Ascending aorta (tissue), 2 donors: ENCODE measurements around the gene HIF3A. TPM values are rescaled to one million over a fixed set of nuclear protein-coding genes. Genes with fewer than 3 reads are reported as not detected.
"Not testable (repeated sequence)": the region's sequence is repeated elsewhere in the genome, so short reads cannot be mapped to it uniquely, and the experiment has no call there.

Experiments used
- DNase-seq, 2 donors: peaks; one replicate each; pipeline ENCODE4 v3.0.0-alpha.2; 2019; ENCODE audit warnings: low spot score in 2 of 2
- H3K27ac ChIP-seq, 2 donors: fragments of 200-600 bp; sonication (generic); one replicate each; pipeline ENCODE4 v1.5.1; 2016 to 2017; ENCODE audit warnings: mild to moderate bottlenecking in 1 of 2
- H3K27me3 ChIP-seq: fragments of 200-600 bp; sonication (generic); one replicate; pipeline ENCODE4 v1.5.1; 2017
- H3K36me3 ChIP-seq, 2 donors: fragments of 200-600 bp; sonication (generic); one replicate each; pipeline ENCODE4 v1.5.1; 2016
- H3K4me1 ChIP-seq, 2 donors: fragments of 200-600 bp; sonication (generic); one replicate each; pipeline ENCODE4 v1.5.1; 2016 to 2017; ENCODE audit warnings: mild to moderate bottlenecking in 1 of 2
- H3K4me3 ChIP-seq, 2 donors: fragments of 200-600 bp; sonication (generic); one replicate each; pipeline ENCODE4 v1.5.1; 2016 to 2017; ENCODE audit warnings: mild to moderate bottlenecking in 1 of 2
- H3K9me3 ChIP-seq, 2 donors: fragments of 200-600 bp; sonication (generic); one replicate each; pipeline ENCODE4 v1.5.1; 2016
- intact Hi-C: fragments of 100-400 bp; cut with DNase I; formaldehyde crosslinking; loops from one replicate; pipeline ENCODE4 v1.15.1; 2023
- total RNA-seq: library from RNA; depleted of rRNA; stranded (reverse); fragments of >200 nt; gene quantifications from one replicate; pipeline ENCODE4 v1.1.0, GENCODE V29; 2016
- TF ChIP-seq, protein P1 (sequence below), 3 experiments: fragments of 200-600 bp in 2 of 3; fragments of 450-650 bp in 1 of 3; sonication (generic) in 2 of 3; IDR thresholded peaks; one replicate each; pipeline ENCODE4 v1.5.1; 2016 to 2019; ENCODE audit warnings: antibody characterized with exemption in 3 of 3, mild to moderate bottlenecking in 1 of 3, moderate library complexity in 1 of 3

Gene HIF3A
- total RNA-seq, 1 donor from 2014 or later, result 591 TPM

DNA sequence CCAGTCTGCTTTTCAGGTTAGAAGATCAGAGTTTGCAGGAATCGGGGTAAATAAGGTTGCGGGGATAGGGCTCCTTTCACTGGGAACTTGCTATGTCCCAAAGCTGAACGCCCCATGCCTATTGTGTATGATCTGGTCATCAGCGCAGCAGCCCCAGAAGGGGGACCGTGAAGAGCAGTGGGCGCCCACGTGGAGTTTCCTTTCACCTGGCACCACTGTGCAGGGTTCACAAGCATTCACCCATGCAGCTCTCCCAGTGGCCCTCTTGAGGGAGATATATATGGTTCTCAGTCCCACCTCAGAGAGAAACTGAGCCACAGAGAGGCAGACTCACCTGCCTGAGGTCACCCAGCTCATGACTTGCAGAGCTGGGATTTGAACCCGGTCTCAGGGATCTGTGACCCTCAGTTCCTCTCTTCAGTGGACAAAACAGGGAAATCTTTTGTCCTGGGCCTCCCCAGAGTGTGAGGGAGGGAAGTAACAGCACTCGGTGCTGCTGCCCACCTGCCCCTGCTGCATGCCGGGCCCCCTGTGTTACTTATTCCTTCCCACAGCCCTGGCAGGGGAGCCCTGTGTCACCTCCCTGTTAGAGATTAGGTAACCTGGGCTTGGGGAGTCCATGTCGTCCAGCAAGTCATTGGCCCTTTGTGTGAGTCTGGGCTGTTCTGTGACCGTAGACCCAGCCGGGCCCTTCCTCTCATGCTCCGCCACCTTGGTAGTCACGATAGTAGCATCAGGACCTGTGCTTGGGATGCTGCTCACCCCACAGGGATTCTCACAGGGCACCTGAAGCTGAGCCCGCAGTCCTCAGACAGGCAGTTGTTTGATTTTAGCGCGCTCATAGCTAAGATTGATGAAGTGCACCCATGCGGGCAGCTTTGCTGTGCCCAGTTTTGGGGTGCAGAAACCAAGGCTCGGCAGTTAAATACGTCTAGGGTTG is 78.0 kb downstream of the HIF3A start:
- intact Hi-C loops, result loop anchor here (5.0 kb wide), 1 partner anchor 78 kb away; the partner anchor contains the start of gene HIF3A
- peak overlapping the region; percentile 85 to 90 for H3K27ac ChIP-seq
- H3K36me3 ChIP-seq, result peaks cover 8 to 19% of the 10 kb centered on the region in 2 donors
- no peaks in the 10 kb centered on the region for H3K27me3 ChIP-seq
- peak in 1 of 2 donors; percentile 60 for DNase-seq
- TF ChIP-seq, protein P1, sequence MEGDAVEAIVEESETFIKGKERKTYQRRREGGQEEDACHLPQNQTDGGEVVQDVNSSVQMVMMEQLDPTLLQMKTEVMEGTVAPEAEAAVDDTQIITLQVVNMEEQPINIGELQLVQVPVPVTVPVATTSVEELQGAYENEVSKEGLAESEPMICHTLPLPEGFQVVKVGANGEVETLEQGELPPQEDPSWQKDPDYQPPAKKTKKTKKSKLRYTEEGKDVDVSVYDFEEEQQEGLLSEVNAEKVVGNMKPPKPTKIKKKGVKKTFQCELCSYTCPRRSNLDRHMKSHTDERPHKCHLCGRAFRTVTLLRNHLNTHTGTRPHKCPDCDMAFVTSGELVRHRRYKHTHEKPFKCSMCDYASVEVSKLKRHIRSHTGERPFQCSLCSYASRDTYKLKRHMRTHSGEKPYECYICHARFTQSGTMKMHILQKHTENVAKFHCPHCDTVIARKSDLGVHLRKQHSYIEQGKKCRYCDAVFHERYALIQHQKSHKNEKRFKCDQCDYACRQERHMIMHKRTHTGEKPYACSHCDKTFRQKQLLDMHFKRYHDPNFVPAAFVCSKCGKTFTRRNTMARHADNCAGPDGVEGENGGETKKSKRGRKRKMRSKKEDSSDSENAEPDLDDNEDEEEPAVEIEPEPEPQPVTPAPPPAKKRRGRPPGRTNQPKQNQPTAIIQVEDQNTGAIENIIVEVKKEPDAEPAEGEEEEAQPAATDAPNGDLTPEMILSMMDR (IDR thresholded peaks at IDR 0.05), result no peak
- H3K4me1 ChIP-seq, result peaks cover 10 to 43% of the 10 kb centered on the region in 2 donors
- no peaks in the 10 kb centered on the region for H3K9me3 ChIP-seq
- H3K4me3 ChIP-seq, result no peak overlapping the region

DNA sequence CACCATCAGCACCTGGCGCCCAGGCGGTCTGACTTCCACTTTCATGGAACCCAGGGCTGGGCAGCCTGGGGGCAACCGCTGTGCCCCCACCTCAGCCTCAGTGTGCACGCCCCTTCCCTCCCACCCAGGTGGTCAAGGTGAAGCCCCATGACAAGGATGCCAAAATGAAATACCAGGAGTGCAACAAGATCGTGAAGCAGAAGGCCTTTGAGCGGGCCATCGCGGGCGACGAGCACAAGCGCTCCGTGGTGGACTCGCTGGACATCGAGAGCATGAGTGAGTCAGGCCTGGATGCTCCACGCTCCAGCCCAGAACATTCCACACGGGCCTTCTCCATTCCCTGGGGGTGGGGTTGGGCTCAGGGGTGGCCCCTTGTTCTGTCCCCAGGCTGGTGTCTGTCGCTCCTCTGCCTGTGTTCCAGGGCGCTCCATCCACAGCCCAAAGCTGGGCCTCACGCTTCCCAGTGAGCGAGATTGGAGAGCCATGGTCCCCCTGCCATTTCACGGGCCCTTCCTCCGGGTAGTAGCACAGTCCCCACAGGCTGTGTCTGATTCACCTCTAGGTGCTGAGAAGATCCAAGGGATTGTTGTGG is 78.7 kb downstream of the HIF3A start:
- peaks cover 10 to 47% of the 10 kb centered on the region in 2 donors for H3K4me1 ChIP-seq
- H3K27me3 ChIP-seq, H3K4me3 ChIP-seq, H3K9me3 ChIP-seq: not testable (repeated sequence)
- peaks cover 8 to 27% of the 10 kb centered on the region in 2 donors for H3K36me3 ChIP-seq
- H3K27ac ChIP-seq, result peak overlapping the region; percentile 76 to 85
- intact Hi-C loops, result loop anchor here (5.0 kb wide), 1 partner anchor 78 kb away; the partner anchor contains the start of gene HIF3A
- peak in 1 of 2 donors; percentile 56 for DNase-seq

DNA sequence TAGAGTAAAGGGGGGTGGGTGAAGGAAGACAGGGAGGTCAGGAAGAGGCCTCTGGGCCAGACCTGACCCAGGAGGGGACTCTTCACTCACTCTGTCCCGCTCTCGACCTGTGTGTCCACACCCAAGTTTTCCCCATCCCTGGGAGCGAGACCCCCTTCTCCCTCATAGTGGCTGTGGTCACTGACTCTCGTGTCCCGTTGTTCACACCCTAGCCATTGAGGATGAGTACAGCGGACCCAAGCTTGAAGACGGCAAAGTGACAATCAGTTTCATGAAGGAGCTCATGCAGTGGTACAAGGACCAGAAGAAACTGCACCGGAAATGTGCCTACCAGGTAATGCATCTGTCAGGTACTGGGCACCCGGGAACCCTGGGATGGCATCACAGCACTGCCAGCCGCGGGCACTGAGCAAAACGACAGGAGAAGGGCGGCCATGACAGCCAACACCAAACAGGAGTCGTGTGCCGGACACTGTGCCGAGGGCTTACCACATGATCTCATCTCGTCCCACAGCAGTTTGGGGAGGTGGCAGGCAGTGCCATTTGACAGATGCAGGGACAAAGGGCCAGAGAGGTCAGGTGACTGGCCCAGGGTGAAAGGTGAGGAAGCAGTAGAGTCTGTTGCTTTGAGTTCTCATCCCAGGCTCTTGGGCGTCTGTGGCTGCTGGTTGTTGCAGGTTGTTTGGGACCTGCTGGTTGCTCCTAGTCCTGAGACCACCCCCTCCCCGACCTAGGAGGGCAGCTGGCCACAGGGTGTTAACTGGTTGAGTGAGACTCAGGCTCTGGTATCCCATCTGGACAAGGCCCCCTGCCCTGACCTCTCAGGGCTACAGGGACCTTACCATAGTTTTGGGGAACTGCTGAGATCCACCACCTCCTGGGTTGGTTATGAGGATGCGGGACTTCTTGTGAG is 79.7 kb downstream of the HIF3A start:
- no peak overlapping the region for H3K4me3 ChIP-seq
- peak in 1 of 2 donors; percentile 62 for DNase-seq
- H3K4me1 ChIP-seq, result peaks cover 10 to 47% of the 10 kb centered on the region in 2 donors
- peaks cover 8 to 33% of the 10 kb centered on the region in 2 donors for H3K36me3 ChIP-seq
- intact Hi-C loops, result loop anchor here (5.0 kb wide), 1 partner anchor 79 kb away; the partner anchor contains the start of gene HIF3A
- no peaks in the 10 kb centered on the region for H3K9me3 ChIP-seq
- TF ChIP-seq, protein P1 (IDR thresholded peaks at IDR 0.05), result no peak
- peak overlapping the region; percentile 74 to 76 for H3K27ac ChIP-seq
- H3K27me3 ChIP-seq, result no peaks in the 10 kb centered on the region

DNA sequence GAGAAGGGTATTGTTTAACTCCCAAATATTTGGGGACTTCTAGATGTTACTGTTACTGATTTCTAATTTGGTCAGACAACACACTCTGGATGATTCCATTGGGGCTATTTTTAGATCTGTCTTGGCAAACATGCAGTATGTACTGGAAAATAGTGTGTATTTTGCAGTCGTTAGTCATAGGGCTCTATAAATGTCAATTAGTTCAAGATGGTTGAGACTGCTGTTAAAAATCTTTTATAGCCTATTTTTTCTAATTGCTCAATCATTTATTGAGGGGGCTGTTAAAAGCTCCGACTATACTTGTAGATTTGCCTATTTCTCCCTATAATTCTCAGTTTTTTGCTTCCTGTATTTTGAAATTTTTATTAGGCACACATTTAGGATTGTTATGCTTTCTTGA is 81.4 kb downstream of the HIF3A start:
- peaks cover 15 to 51% of the 10 kb centered on the region in 2 donors for H3K36me3 ChIP-seq
- intact Hi-C loops, result loop anchor here (5.0 kb wide), 1 partner anchor 81 kb away; the partner anchor contains the start of gene HIF3A
- no peaks in the 10 kb centered on the region for H3K9me3 ChIP-seq
- H3K4me1 ChIP-seq, result peaks cover 3 to 37% of the 10 kb centered on the region in 2 donors
- peak in 1 of 2 donors; percentile 31 for DNase-seq
- no peaks in the 10 kb centered on the region for H3K27me3 ChIP-seq
- H3K4me3 ChIP-seq, result no peak overlapping the region
- TF ChIP-seq, protein P1 (IDR thresholded peaks at IDR 0.05), result no peak
- H3K27ac ChIP-seq, result peak overlapping the region; percentile 74 to 76

DNA sequence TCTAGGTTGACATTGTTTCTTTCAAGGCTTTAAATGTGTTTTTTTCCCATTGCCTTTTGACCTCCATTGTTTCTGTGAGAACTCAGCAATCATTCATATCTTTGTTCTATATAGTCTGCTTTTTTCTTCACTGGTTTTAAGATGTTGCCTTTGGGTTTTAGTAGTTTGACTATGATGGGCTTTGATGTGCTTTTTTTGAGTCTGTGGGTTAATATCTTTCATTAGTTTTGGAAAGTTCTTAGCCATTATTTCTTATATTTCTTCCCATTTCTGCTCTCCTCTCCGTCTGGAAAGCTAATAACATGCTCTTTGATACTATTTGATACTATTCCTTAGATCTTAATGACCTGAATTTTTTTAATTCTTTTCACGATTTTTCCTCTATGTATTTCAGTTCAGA is 83.8 kb downstream of the HIF3A start:
- Histone ChIP-seq H3K27me3 (no peaks in the 10 kb centered on the region), H3K36me3 (peaks cover 27 to 69% of the 10 kb centered on the region in 2 donors), H3K27ac (peak overlapping the region; percentile 22 to 74), H3K9me3 (no peaks in the 10 kb centered on the region), H3K4me1 (peaks cover 3 to 26% of the 10 kb centered on the region in 2 donors), H3K4me3 (no peak overlapping the region)
- no peak for DNase-seq
- intact Hi-C loops, result no loop called here
- TF ChIP-seq, protein P1 (IDR thresholded peaks at IDR 0.05), result no peak
